H1 (cell line): Measurements from ENCODE around the gene SRSF3. TPM values are rescaled to one million over a fixed set of nuclear protein-coding genes. Genes with fewer than 3 reads are reported as not detected.

Source experiments
- CTCF ChIA-PET: fragments of 300-600 bp; sonication (Branson Sonifier 250); formaldehyde crosslinking; loops from one replicate; lab custom pipeline; 2021; ENCODE audit not compliant: partially characterized antibody; lab: Charles Lee
- POLR2A ChIA-PET: fragments of 300-600 bp; sonication (Branson Sonifier 250); formaldehyde crosslinking; loops from one replicate; lab custom pipeline; 2021; ENCODE audit warnings: inconsistent platforms; ENCODE audit not compliant: partially characterized antibody; lab: Charles Lee
- DNase-seq, 2 experiments: peaks; one replicate each; pipeline versions ENCODE4 v3.0.0 to v3.0.0-alpha.2; 2010 to 2022; ENCODE audit warnings: low spot score in 2 of 2, low read depth in 1 of 2, mixed read lengths in 1 of 2
- FAIRE-seq: peaks from 2 replicates; lab custom pipeline; 2011; peaks lifted over from hg19 to GRCh38; lab: Jason Lieb, UNC
- H2AFZ ChIP-seq: 2 replicates; pipeline ENCODE4 v1.8.1; 2012; ENCODE audit warnings: low read length, inconsistent platforms
- H2AK5ac ChIP-seq: 2 replicates; pipeline ENCODE4 v1.6.1; 2013; ENCODE audit warnings: low read depth, low read length
- H2BK120ac ChIP-seq: replicated peaks from 2 replicates; pipeline ENCODE3; 2013; ENCODE audit warnings: low read depth, low read length, inconsistent platforms
- H2BK12ac ChIP-seq: 2 replicates; pipeline ENCODE4 v1.6.1; 2013; ENCODE audit warnings: low read depth, low read length
- H2BK15ac ChIP-seq: 2 replicates; pipeline ENCODE4 v1.6.1; 2013; ENCODE audit warnings: low read length
- H2BK20ac ChIP-seq: 2 replicates; pipeline ENCODE4 v1.6.1; 2013; ENCODE audit warnings: low read length
- H2BK5ac ChIP-seq: 2 replicates; pipeline ENCODE4 v1.6.1; 2013; ENCODE audit warnings: low read depth, low read length
- H3K14ac ChIP-seq: 2 replicates; pipeline ENCODE4 v1.6.1; 2013; ENCODE audit warnings: inconsistent platforms; ENCODE audit not compliant: insufficient read length
- H3K18ac ChIP-seq: 2 replicates; pipeline ENCODE4 v1.6.1; 2013; ENCODE audit warnings: low read length; ENCODE audit errors: extremely low read depth
- H3K23ac ChIP-seq: 2 replicates; pipeline ENCODE4 v1.6.1; 2013; ENCODE audit warnings: inconsistent platforms; ENCODE audit not compliant: insufficient read length
- H3K23me2 ChIP-seq: 2 replicates; pipeline ENCODE4 v1.6.1; 2013; ENCODE audit warnings: low read depth, low read length
- H3K27ac ChIP-seq: 2 replicates; pipeline ENCODE4 v1.6.1; 2011; ENCODE audit warnings: low read depth, low read length, inconsistent platforms
- H3K27me3 ChIP-seq, 4 experiments: replicated peaks in 1 of 4; 1 replicate in 1 of 4; 2 replicates in 3 of 4; pipeline versions ENCODE4 v1.6.1 to v1.8.1; 2011 to 2013; ENCODE audit warnings: low read length in 3 of 4, mild to moderate bottlenecking in 3 of 4, inconsistent platforms in 2 of 4, mixed read lengths in 2 of 4, moderate library complexity in 1 of 4; ENCODE audit not compliant: control insufficient read depth in 3 of 4, insufficient read depth in 3 of 4; ENCODE audit errors: extremely low read depth in 1 of 4
- H3K36me3 ChIP-seq, 4 experiments: 2 replicates each; pipeline versions ENCODE4 v1.6.1 to v1.8.1; 2011 to 2013; ENCODE audit warnings: mild to moderate bottlenecking in 4 of 4, low read length in 3 of 4, moderate library complexity in 2 of 4, control low read depth in 1 of 4, inconsistent platforms in 1 of 4; ENCODE audit not compliant: insufficient read depth in 4 of 4, control insufficient read depth in 2 of 4
- H3K4ac ChIP-seq: replicated peaks from 2 replicates; pipeline ENCODE3; 2013; ENCODE audit warnings: low read length, low read depth, mixed read lengths, inconsistent platforms; ENCODE audit not compliant: insufficient read length
- H3K4me1 ChIP-seq, 4 experiments: replicated peaks in 1 of 4; 1 replicate in 1 of 4; 2 replicates in 3 of 4; pipeline versions ENCODE4 v1.6.1 to v1.8.1; 2011 to 2013; ENCODE audit warnings: low read length in 3 of 4, inconsistent platforms in 2 of 4, mixed read lengths in 1 of 4; ENCODE audit not compliant: insufficient read depth in 4 of 4, control insufficient read depth in 3 of 4
- H3K4me2 ChIP-seq, 2 experiments: 2 replicates each; pipeline versions ENCODE4 v1.6.1 to v1.8.1; 2011 to 2013; ENCODE audit warnings: low read depth in 2 of 2, low read length in 2 of 2, control low read depth in 1 of 2, inconsistent platforms in 1 of 2, mild to moderate bottlenecking in 1 of 2; ENCODE audit not compliant: insufficient read depth in 1 of 2
- H3K4me3 ChIP-seq, 4 experiments: fragments of 200-600, 300-600 bp in 1 of 4; sonication (generic), shearing (Covaris generic), sonication (Bioruptor Twin) in 1 of 4; 2 replicates each; pipeline versions ENCODE4 v1.5.1 to v1.8.1; 2011 to 2016; ENCODE audit warnings: low read length in 4 of 4, low read depth in 3 of 4, control low read depth in 2 of 4, inconsistent platforms in 2 of 4, mild to moderate bottlenecking in 2 of 4, mixed read lengths in 1 of 4, moderate library complexity in 1 of 4; ENCODE audit not compliant: insufficient read depth in 2 of 4; ENCODE audit errors: extremely low read depth in 1 of 4
- H3K56ac ChIP-seq: replicated peaks from 2 replicates; pipeline ENCODE3; 2013; ENCODE audit warnings: low read depth, mild to moderate bottlenecking, mixed read lengths, low read length, inconsistent platforms; ENCODE audit not compliant: insufficient read length
- H3K79me1 ChIP-seq: 2 replicates; pipeline ENCODE4 v1.6.1; 2013; ENCODE audit warnings: low read depth, low read length, control low read depth
- H3K79me2 ChIP-seq, 2 experiments: 2 replicates each; pipeline versions ENCODE4 v1.6.1 to v1.8.1; 2012 to 2013; ENCODE audit warnings: low read length in 2 of 2, mild to moderate bottlenecking in 2 of 2, inconsistent platforms in 1 of 2; ENCODE audit not compliant: insufficient read depth in 2 of 2, control insufficient read depth in 1 of 2
- H3K9ac ChIP-seq, 4 experiments: replicated peaks in 1 of 4; 1 replicate in 1 of 4; 2 replicates in 3 of 4; pipeline versions ENCODE4 v1.6.1 to v1.8.1; 2011 to 2013; ENCODE audit warnings: low read depth in 3 of 4, low read length in 3 of 4, control low read depth in 2 of 4, mild to moderate bottlenecking in 2 of 4, moderate library complexity in 2 of 4, inconsistent platforms in 1 of 4; ENCODE audit errors: extremely low read depth in 1 of 4
- H3K9me3 ChIP-seq, 2 experiments: 2 replicates each; pipeline versions ENCODE4 v1.6.1 to v1.8.1; 2012 to 2013; ENCODE audit warnings: mild to moderate bottlenecking in 2 of 2, moderate library complexity in 2 of 2, control low read depth in 1 of 2, inconsistent platforms in 1 of 2, low read depth in 1 of 2, low read length in 1 of 2, mixed read lengths in 1 of 2; ENCODE audit not compliant: insufficient read depth in 2 of 2
- H4K20me1 ChIP-seq, 2 experiments: replicated peaks in 1 of 2; 2 replicates each; pipeline versions ENCODE3 to v1.8.1; 2011 to 2013; ENCODE audit warnings: inconsistent platforms in 2 of 2, low read length in 2 of 2, mild to moderate bottlenecking in 1 of 2; ENCODE audit not compliant: insufficient read depth in 2 of 2, control insufficient read depth in 1 of 2
- H4K5ac ChIP-seq: 2 replicates; pipeline ENCODE4 v1.6.1; 2013; ENCODE audit warnings: low read length, low read depth, mixed read lengths, inconsistent platforms; ENCODE audit not compliant: insufficient read length
- H4K8ac ChIP-seq: 2 replicates; pipeline ENCODE4 v1.8.0; 2013; ENCODE audit warnings: mild to moderate bottlenecking, moderate library complexity, low read length, inconsistent platforms; ENCODE audit not compliant: insufficient read depth; ENCODE audit errors: extremely low read depth
- H4K91ac ChIP-seq: replicated peaks from 2 replicates; pipeline ENCODE3; 2013; ENCODE audit warnings: low read length, mixed read lengths, inconsistent platforms; ENCODE audit not compliant: insufficient read length
- GABPA ChIP-seq: IDR thresholded peaks from 2 replicates; pipeline ENCODE4 v1.6.1; 2011; ENCODE audit warnings: mild to moderate bottlenecking, low read length, moderate library complexity, borderline replicate concordance; ENCODE audit not compliant: insufficient read depth
- MAFK ChIP-seq: IDR thresholded peaks from 2 replicates; pipeline ENCODE4 v1.6.1; 2012; ENCODE audit warnings: low read depth, mild to moderate bottlenecking, improper control_type of control experiment, low read length
- WGBS, 2 experiments: shearing (Covaris generic) in 1 of 2; methylation state at CpG; one replicate each; pipeline versions ENCODE4 v1.1.6 to v1.1.7; 2013 to 2015; ENCODE audit warnings: low lambda C conversion rate in 2 of 2, mixed read lengths in 2 of 2, inconsistent platforms in 1 of 2, low coverage in 1 of 2, missing lambda C conversion rate in 1 of 2; ENCODE audit not compliant: insufficient replicate concordance in 2 of 2, insufficient coverage in 1 of 2, insufficient read length in 1 of 2; ENCODE audit errors: extremely low coverage in 1 of 2, missing lambda C conversion rate in 1 of 2; 5-methylcytosine and 5-hydroxymethylcytosine counted together
- polyA plus RNA-seq, 7 experiments: library from polyadenylated mRNA; depleted of rRNA in 3 of 7; stranded (reverse) in 5 of 7; unstranded in 2 of 7; fragments of >200 nt in 5 of 7; fragments of 200-250 nt in 2 of 7; gene quantifications; 1 replicate in 5 of 7; 2 replicates in 1 of 7; 4 replicates in 1 of 7; pipeline versions ENCODE4 v1.2.1 to v1.2.3, GENCODE V29; 2011 to 2013; ENCODE audit warnings: missing spikeins in 2 of 7, mixed read lengths in 2 of 7
- total RNA-seq: library from RNA; stranded (reverse); fragmentation: NEBNext Ultra II Directional; extraction: Animal tissue kit (Norgen Biotek cat#: 25700); gene quantifications from 2 replicates; pipeline ENCODE4 v1.2.1, GENCODE V29; 2021

The SRSF3 gene
- total and polyA plus RNA-seq, 2 of the 8 experiments (the other 6 are each of a cell fraction or from before 2014, with no cell fraction given), result 471 to 689 TPM

DNA sequence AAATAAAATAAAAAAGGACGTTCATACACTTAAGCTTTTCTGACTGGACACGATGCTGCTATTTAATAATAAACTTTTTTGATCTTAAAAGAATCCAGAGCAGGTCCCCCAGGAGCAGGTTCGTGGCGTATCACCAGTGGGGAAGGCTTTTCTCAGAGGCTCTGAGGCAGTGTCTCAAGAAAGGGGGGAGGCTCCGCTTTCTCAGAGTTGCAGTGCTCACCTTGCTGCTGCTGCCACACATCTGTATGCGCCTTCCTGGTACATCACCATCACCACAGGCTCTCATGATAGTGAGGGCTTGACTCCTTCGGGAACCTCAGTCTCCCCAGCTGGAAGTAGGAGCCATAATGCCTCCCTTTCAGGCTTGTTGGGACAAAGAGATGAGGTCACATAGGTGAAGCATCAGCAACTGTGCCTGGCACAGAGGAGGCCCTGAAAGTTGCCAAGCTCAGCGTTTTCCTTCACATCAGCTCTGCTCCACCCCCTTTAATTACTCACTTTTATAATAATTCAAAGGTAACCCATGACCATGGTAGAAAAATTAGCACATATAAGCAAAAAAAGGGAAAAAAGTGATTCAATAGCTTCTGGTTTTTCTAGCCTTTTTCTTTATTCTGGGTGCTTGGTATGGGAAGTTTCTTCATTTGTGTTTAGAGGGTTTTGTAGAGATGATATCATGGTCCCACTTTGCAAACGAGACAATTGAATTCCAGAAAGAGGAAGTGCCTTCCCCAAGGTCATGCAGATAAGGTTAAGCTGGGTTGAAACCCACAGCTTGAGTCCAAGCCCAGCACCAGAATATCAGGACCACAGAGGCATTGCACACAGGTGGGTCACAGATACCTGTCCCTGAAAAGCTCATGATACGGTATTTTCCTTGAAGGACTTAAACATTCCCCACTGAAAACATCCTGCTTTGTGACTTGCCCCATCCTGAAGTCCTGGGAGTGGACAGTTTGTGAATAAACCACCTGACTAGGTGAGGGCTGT is 24.5 kb downstream of the SRSF3 start:
- no peak overlapping the region for H2BK20ac ChIP-seq
- no peak overlapping the region for H4K5ac ChIP-seq
- TF ChIP-seq MAFK, result peak; percentile 64; the same call in 1 of the 2 replicates
- TF ChIP-seq GABPA, result no peak
- no peaks in the 10 kb centered on the region for H3K9me3 ChIP-seq
- H3K9ac ChIP-seq, result no peak overlapping the region
- H4K20me1 ChIP-seq, result no peaks in the 10 kb centered on the region
- no peak overlapping the region; the same call in 1 of the 2 replicates for H2BK12ac ChIP-seq
- H3K4me1 ChIP-seq, result peaks cover 0 to 2% (median 0%) of the 10 kb centered on the region in 4 experiments; a peak in 1 of 7 replicates
- WGBS, 2 experiments, result 91% methylated on average over 10 of the region's 10 CpGs; no CpG with 5 or more reads in 1 of the 2 experiments
- H3K27me3 ChIP-seq, result no peaks in the 10 kb centered on the region
- H3K14ac ChIP-seq, result no peak overlapping the region
- H3K23me2 ChIP-seq, result no peaks in the 10 kb centered on the region
- H4K8ac ChIP-seq, result no peak overlapping the region; the same call in 1 of the 2 replicates
- no peak overlapping the region for H3K4me3 ChIP-seq
- H2AFZ ChIP-seq, result no peak overlapping the region
- no peak overlapping the region for H2AK5ac ChIP-seq
- H2BK120ac ChIP-seq, result no peak overlapping the region
- no peak overlapping the region for H2BK15ac ChIP-seq
- H3K4ac ChIP-seq, result no peak overlapping the region
- H3K27ac ChIP-seq, result no peak overlapping the region
- H2BK5ac ChIP-seq, result 0 out of 2 replicates have a peak overlapping the region, but pooled peaks have one; percentile 7
- H3K79me2 ChIP-seq, result no peaks in the 10 kb centered on the region
- no peak overlapping the region for H3K18ac ChIP-seq
- no peak for FAIRE-seq
- no peaks in the 10 kb centered on the region; a peak in 1 of 8 replicates for H3K36me3 ChIP-seq
- ChIA-PET POLR2A (interaction anchor here (0.9 to 2.0 kb wide), 10 partner anchors 9 to 64 kb away, joined by 3 to 9 read pairs (median 4); partner anchors contain the start of gene SRSF3), CTCF (interaction anchor here (0.5 to 1.9 kb wide), 17 partner anchors 11 to 1104 kb away, joined by 3 to 16 read pairs (median 4); no protein-coding TSS in a partner anchor)
- no peak overlapping the region for H3K23ac ChIP-seq
- H3K4me2 ChIP-seq, result no peak overlapping the region
- peak overlapping the region; percentile 65 for H4K91ac ChIP-seq
- H3K79me1 ChIP-seq, result no peaks in the 10 kb centered on the region
- DNase-seq, result no peak
- H3K56ac ChIP-seq, result no peak overlapping the region
